Measurements from ENCODE around the gene HIBCH. TPM values are rescaled to one million over a fixed set of nuclear protein-coding genes. Genes with fewer than 3 reads are reported as not detected.

Gene HIBCH
- total and polyA plus RNA-seq, 9 of the 15 experiments (the other 6 are each of a cell fraction or from before 2014, with no cell fraction given) = 17.0 to 65.4 (median 28.3) TPM

DNA sequence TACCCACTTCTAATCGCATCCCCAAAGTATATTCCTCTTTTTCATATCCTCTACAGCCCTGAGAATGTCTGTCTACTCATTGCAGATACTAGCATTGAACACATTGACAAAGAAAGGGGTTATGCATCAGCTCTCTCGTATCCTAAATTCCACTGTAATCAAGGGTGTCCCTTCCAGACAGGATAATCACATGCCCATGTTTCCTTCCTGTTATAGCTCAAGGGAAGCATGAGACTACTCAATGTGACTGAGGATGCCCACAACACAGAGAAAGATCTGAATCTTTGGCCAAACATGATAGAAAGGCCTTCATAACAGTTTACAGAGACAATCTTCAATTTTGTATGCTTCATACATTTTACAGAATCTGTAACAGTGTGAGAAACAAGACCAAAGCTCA, 69.2 kb downstream of the HIBCH start (continued):
- TF ChIP-seq MIER1 (IDR thresholded peaks at IDR 0.05; ENCODE audit: low read depth) (no peak), ZNF79 (CRISPR knock-in tag; IDR thresholded peaks at IDR 0.05; ENCODE audit: low read depth) (no peak), RFX1 (IDR thresholded peaks at IDR 0.05) (no peak)

DNA sequence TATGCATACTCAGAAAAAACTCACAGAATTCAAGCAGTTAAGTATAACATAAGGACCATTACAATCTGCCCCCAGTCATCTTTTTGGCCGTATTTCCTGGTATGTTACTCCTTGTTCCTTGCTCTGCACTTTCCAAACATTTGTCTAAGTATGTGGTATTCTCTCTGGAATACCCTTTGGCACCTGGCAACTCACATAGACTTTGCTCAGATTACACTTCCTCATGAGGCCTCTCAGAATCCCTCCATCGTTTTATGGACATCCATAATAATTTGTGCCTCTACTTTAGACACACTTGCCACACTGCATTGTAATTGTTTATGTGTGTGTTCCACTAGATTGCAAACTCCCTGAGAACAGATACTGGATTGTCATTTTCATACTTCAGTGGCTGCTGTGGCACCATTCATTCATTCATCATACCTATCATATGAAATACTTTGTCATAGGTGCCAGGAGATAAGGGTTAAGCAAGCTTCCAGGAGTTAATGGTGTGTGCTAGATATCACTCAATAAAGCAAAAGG, 84.0 kb downstream of the HIBCH start:
- intact Hi-C loops (cut with micrococcal nuclease) (no loop called here), in situ Hi-C loops (cut with MboI) (no loop called here)
- 0 out of 3 replicates have a peak, but pooled peaks cover 5% of the 10 kb centered on the region for H3K36me3 ChIP-seq (ENCODE audit: control insufficient read depth, insufficient read depth, low read length)
- no peak for TF ChIP-seq TOE1 (IDR thresholded peaks at IDR 0.05; ENCODE audit: borderline replicate concordance)
- TF ChIP-seq TOE1 (CRISPR knock-in tag; IDR thresholded peaks at IDR 0.05; ENCODE audit: borderline replicate concordance, low read depth) = no peak
- TF ChIP-seq, protein P1, sequence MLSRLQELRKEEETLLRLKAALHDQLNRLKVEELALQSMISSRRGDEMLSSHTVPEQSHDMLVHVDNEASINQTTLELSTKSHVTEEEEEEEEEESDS (CRISPR knock-in tag; IDR thresholded peaks at IDR 0.05) = no peak
- TF ChIP-seq RHOXF2B (CRISPR knock-in tag; conservative IDR thresholded peaks at IDR 0.05) = no peak
- no peak overlapping the region for H2AFZ ChIP-seq (ENCODE audit: low read depth, low read length)
- no peaks in the 10 kb centered on the region for H3K27me3 ChIP-seq (ENCODE audit: control insufficient read depth in 2 of 2, insufficient read depth in 2 of 2, low read length in 2 of 2)
- no peak overlapping the region for H3K9ac ChIP-seq (ENCODE audit: insufficient read depth in 1 of 2, low read depth in 2 of 2, low read length in 2 of 2)
- ATAC-seq = no peak
- H3K9me1 ChIP-seq (ENCODE audit: control insufficient read depth, insufficient read depth, low read length) = no peaks in the 10 kb centered on the region
- H3K4me2 ChIP-seq (ENCODE audit: insufficient read depth, low read length) = no peak overlapping the region
- no peaks in the 10 kb centered on the region for H3K9me3 ChIP-seq (replicated peaks; ENCODE audit: control insufficient read depth, insufficient read depth, low read depth, low read length)
- FAIRE-seq = no peak
- ChIA-PET POLR2A (no interaction called here), CTCF (ENCODE audit: low intra/inter-chr PET ratio) (no interaction called here)
- no peak overlapping the region for H3K4me3 ChIP-seq
- no peaks in the 10 kb centered on the region for H3K4me1 ChIP-seq (replicated peaks in 1 of 2; ENCODE audit: control insufficient read depth in 2 of 2, insufficient read depth in 2 of 2, low read length in 2 of 2)
- 76% methylated on average over 2 of the region's 2 CpGs for WGBS (ENCODE audit: insufficient coverage, low coverage, missing lambda C conversion rate)
- H4K20me1 ChIP-seq (replicated peaks; ENCODE audit: control insufficient read depth, insufficient read depth, low read length) = no peaks in the 10 kb centered on the region
- no TSS peak for BruUV-seq (replicated peaks)
- H3K27ac ChIP-seq (ENCODE audit: extremely low read depth, low read depth, low read length) = no peak overlapping the region
- no peak for DNase-seq (ENCODE audit: extremely low read depth in 1 of 4, low spot score in 3 of 4)
- no peaks in the 10 kb centered on the region for H3K79me2 ChIP-seq (ENCODE audit: control insufficient read depth, insufficient read depth, low read length)

Data from K562 (cell line).